ENCODE measurements around the gene MARK1. TPM values are rescaled to one million over a fixed set of nuclear protein-coding genes. Genes with fewer than 3 reads are reported as not detected.

The MARK1 gene
- total and polyA plus RNA-seq, 2 donors (not counting 1 experiment from before 2014, with no cell fraction given): 0.99 to 1.1 TPM

- H3K27me3 ChIP-seq (ENCODE audit: control insufficient read depth, insufficient read depth, low read length): no peaks in the 10 kb centered on the region
- H3K4me2 ChIP-seq (ENCODE audit: extremely low read depth, insufficient read depth, low read length): no peak overlapping the region
- H3K9me3 ChIP-seq (ENCODE audit: control insufficient read depth, insufficient read depth, low read depth, low read length): no peaks in the 10 kb centered on the region
- no peaks in the 10 kb centered on the region for H3K79me2 ChIP-seq (ENCODE audit: control insufficient read depth, insufficient read depth, low read length)
- H3K4me1 ChIP-seq (ENCODE audit: control insufficient read depth, extremely low read depth, insufficient read depth, low read length): no peaks in the 10 kb centered on the region
- no peak overlapping the region for H3K9ac ChIP-seq (ENCODE audit: insufficient read depth, low read length)
- no peaks in the 10 kb centered on the region for H4K20me1 ChIP-seq (ENCODE audit: control insufficient read depth, extremely low read depth, insufficient read depth, low read length)
- no peak for TF ChIP-seq CTCF (conservative IDR thresholded peaks at IDR 0.05 in 1 of 2, IDR thresholded peaks at IDR 0.05 in 1 of 2; ENCODE audit: low read depth in 1 of 2, low read length in 2 of 2)
- TF ChIP-seq EZH2 (IDR thresholded peaks at IDR 0.05; ENCODE audit: low read length, missing control alignments): no peak
- no peaks in the 10 kb centered on the region for H3K36me3 ChIP-seq (ENCODE audit: control insufficient read depth, insufficient read depth, low read length)
- no peak overlapping the region for H3K27ac ChIP-seq (ENCODE audit: insufficient read depth, low read length)
- no peak overlapping the region for H3K4me3 ChIP-seq (replicated peaks in 1 of 4; ENCODE audit: control extremely low read depth in 1 of 4, insufficient read depth in 1 of 4, low read depth in 3 of 4, low read length in 4 of 4)
- H2AFZ ChIP-seq (ENCODE audit: low read length): no peak overlapping the region
- no peak for DNase-seq (ENCODE audit: low read depth in 2 of 2)
Measured at GRCh38 chr1:220677251-220677650, 149.3 kb downstream of the MARK1 start.

GRCh38 chr1:220680085-220680687 lies 152.2 kb downstream of the MARK1 start:
- Histone ChIP-seq H3K27ac (ENCODE audit: insufficient read depth, low read length) (no peak overlapping the region), H3K4me2 (ENCODE audit: extremely low read depth, insufficient read depth, low read length) (no peak overlapping the region), H4K20me1 (ENCODE audit: control insufficient read depth, extremely low read depth, insufficient read depth, low read length) (no peaks in the 10 kb centered on the region), H3K36me3 (ENCODE audit: control insufficient read depth, insufficient read depth, low read length) (no peaks in the 10 kb centered on the region), H3K4me3 (replicated peaks in 1 of 4; ENCODE audit: control extremely low read depth in 1 of 4, insufficient read depth in 1 of 4, low read depth in 3 of 4, low read length in 4 of 4) (no peak overlapping the region), H3K27me3 (ENCODE audit: control insufficient read depth, insufficient read depth, low read length) (no peaks in the 10 kb centered on the region), H3K4me1 (ENCODE audit: control insufficient read depth, extremely low read depth, insufficient read depth, low read length) (no peaks in the 10 kb centered on the region), H3K9me3 (ENCODE audit: control insufficient read depth, insufficient read depth, low read depth, low read length) (no peaks in the 10 kb centered on the region), H3K79me2 (ENCODE audit: control insufficient read depth, insufficient read depth, low read length) (no peaks in the 10 kb centered on the region), H3K9ac (ENCODE audit: insufficient read depth, low read length) (no peak overlapping the region), H2AFZ (ENCODE audit: low read length) (no peak overlapping the region)
- TF ChIP-seq EZH2 (IDR thresholded peaks at IDR 0.05; ENCODE audit: low read length, missing control alignments) (no peak), CTCF (conservative IDR thresholded peaks at IDR 0.05 in 1 of 2, IDR thresholded peaks at IDR 0.05 in 1 of 2; ENCODE audit: low read depth in 1 of 2, low read length in 2 of 2) (peak; percentile 82 to 87)
- DNase-seq (ENCODE audit: low read depth in 2 of 2): peak; percentile 20 to 49

- Histone ChIP-seq H4K20me1 (ENCODE audit: control insufficient read depth, extremely low read depth, insufficient read depth, low read length) (no peaks in the 10 kb centered on the region), H3K27me3 (ENCODE audit: control insufficient read depth, insufficient read depth, low read length) (no peaks in the 10 kb centered on the region), H3K9ac (ENCODE audit: insufficient read depth, low read length) (peak overlapping the region; percentile 13), H3K27ac (ENCODE audit: insufficient read depth, low read length) (no peak overlapping the region), H3K79me2 (ENCODE audit: control insufficient read depth, insufficient read depth, low read length) (no peaks in the 10 kb centered on the region), H3K4me3 (replicated peaks in 1 of 4; ENCODE audit: control extremely low read depth in 1 of 4, insufficient read depth in 1 of 4, low read depth in 3 of 4, low read length in 4 of 4) (peak overlapping the region; percentile 27 to 43 (median 41)), H3K36me3 (ENCODE audit: control insufficient read depth, insufficient read depth, low read length) (no peaks in the 10 kb centered on the region), H3K4me2 (ENCODE audit: extremely low read depth, insufficient read depth, low read length) (peak overlapping the region; percentile 84), H3K9me3 (ENCODE audit: control insufficient read depth, insufficient read depth, low read depth, low read length) (no peaks in the 10 kb centered on the region), H2AFZ (ENCODE audit: low read length) (peak overlapping the region; percentile 79), H3K4me1 (ENCODE audit: control insufficient read depth, extremely low read depth, insufficient read depth, low read length) (no peaks in the 10 kb centered on the region)
- TF ChIP-seq CTCF (conservative IDR thresholded peaks at IDR 0.05 in 1 of 2, IDR thresholded peaks at IDR 0.05 in 1 of 2; ENCODE audit: low read depth in 1 of 2, low read length in 2 of 2): no peak
- TF ChIP-seq EZH2 (IDR thresholded peaks at IDR 0.05; ENCODE audit: low read length, missing control alignments): no peak
- DNase-seq (ENCODE audit: low read depth in 2 of 2): peak in 1 of 2 donors; percentile 27
Measured at GRCh38 chr1:220681220-220681880, 153.4 kb downstream of the MARK1 start.
